Osteoblast (primary cell): ENCODE results near the gene CIAO2A. TPM values are rescaled to one million over a fixed set of nuclear protein-coding genes. Genes with fewer than 3 reads are reported as not detected.

Experiments used
- DNase-seq: peaks from one replicate; pipeline ENCODE4 v3.0.0; 2011; ENCODE audit warnings: low spot score, mixed read lengths; ENCODE audit not compliant: insufficient read length; ENCODE audit errors: missing footprints
- H2AFZ ChIP-seq: 2 replicates; pipeline ENCODE4 v1.6.0; 2011; ENCODE audit warnings: mild to moderate bottlenecking, low read length
- H3K27ac ChIP-seq: 2 replicates; pipeline ENCODE4 v1.5.1; 2011; ENCODE audit warnings: mild to moderate bottlenecking, low read depth, low read length, moderate library complexity
- H3K27me3 ChIP-seq: 2 replicates; pipeline ENCODE4 v1.6.0; 2012; ENCODE audit warnings: mild to moderate bottlenecking, control low read depth, inconsistent platforms, low read length, moderate library complexity; ENCODE audit not compliant: insufficient read depth
- H3K36me3 ChIP-seq: 2 replicates; pipeline ENCODE4 v1.5.1; 2011; ENCODE audit warnings: mild to moderate bottlenecking, low read length, control low read depth, moderate library complexity; ENCODE audit not compliant: insufficient read depth
- H3K4me1 ChIP-seq: 2 replicates; pipeline ENCODE4 v1.5.1; 2011; ENCODE audit warnings: mild to moderate bottlenecking, low read length, control low read depth, moderate library complexity; ENCODE audit not compliant: insufficient read depth
- H3K4me2 ChIP-seq: 2 replicates; pipeline ENCODE4 v1.6.0; 2011; ENCODE audit warnings: mild to moderate bottlenecking, low read length; ENCODE audit not compliant: insufficient read depth
- H3K4me3 ChIP-seq: fragments of 200-600 bp; sonication (generic); 3 replicates; pipeline ENCODE4 v1.5.1; 2012; ENCODE audit warnings: mild to moderate bottlenecking, low read length, inconsistent platforms; ENCODE audit not compliant: insufficient read depth
- H3K79me2 ChIP-seq: 2 replicates; pipeline ENCODE4 v1.6.0; 2012; ENCODE audit warnings: mild to moderate bottlenecking, low read length, control low read depth, inconsistent platforms; ENCODE audit not compliant: insufficient read depth
- H3K9me3 ChIP-seq: 2 replicates; pipeline ENCODE4 v1.5.1; 2011; ENCODE audit warnings: low read depth, low read length, control low read depth
- H4K20me1 ChIP-seq: 2 replicates; pipeline ENCODE4 v1.6.0; 2012; ENCODE audit warnings: mild to moderate bottlenecking, low read length, control low read depth; ENCODE audit not compliant: insufficient read depth
- total RNA-seq: library from RNA; depleted of rRNA; stranded (reverse); fragments of >200 nt; gene quantifications from 2 replicates; pipeline ENCODE4 v1.2.3, GENCODE V29; 2012
- TF ChIP-seq, protein P1 (sequence below): IDR thresholded peaks from 2 replicates; pipeline ENCODE4 v1.5.1; 2011; ENCODE audit warnings: mild to moderate bottlenecking, low read depth, low read length, moderate library complexity; ENCODE audit errors: extremely low read depth

CIAO2A gene
- total RNA-seq, 1 donor = 45.2 TPM

DNA sequence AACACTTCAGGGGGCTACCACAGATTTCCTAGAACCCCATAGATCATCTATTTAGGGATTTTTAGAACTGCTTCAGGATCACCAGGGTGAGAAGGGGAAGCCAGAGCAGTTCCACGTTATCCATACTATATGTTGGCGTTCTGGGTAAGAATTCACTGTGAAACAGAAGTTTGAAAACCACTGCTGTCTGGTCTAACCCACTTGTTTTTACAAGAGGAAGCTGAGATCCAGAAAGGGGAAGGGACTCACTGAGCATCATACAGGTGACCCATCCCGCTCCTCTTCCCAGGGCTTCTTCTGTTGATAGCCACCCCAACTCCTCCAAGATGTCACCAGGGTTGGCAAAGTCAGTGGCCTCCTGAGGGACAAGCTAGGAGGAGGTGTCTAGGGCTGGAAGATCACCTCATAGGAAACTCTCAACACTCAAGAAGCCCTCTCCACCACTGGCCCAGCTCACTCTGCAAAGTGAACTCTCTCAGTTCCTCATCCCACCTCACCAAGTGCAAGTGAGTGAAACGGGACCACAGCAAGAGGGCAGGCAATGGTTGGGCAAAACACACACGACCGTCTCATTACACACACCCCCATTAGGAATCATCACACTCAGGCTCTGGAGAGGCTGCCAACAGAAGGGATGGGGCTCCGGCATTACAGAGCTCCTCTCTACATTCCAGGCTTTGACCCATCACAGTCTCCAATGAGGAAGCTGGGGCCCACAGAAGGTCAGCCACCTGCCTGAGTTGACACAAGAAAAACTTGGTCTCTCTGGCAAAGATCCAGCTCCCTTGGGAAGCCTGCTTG is 49.1 kb downstream of the CIAO2A start:
- no peaks in the 10 kb centered on the region for H3K9me3 ChIP-seq
- H3K79me2 ChIP-seq = no peaks in the 10 kb centered on the region
- peak overlapping the region; percentile 82 for H3K4me2 ChIP-seq
- peaks cover 11% of the 10 kb centered on the region for H3K4me1 ChIP-seq
- H3K27ac ChIP-seq = no peak overlapping the region
- no peak for DNase-seq
- no peak overlapping the region for H3K4me3 ChIP-seq
- H2AFZ ChIP-seq = no peak overlapping the region
- no peaks in the 10 kb centered on the region for H3K36me3 ChIP-seq
- peaks cover 34% of the 10 kb centered on the region for H3K27me3 ChIP-seq
- TF ChIP-seq, protein P1, sequence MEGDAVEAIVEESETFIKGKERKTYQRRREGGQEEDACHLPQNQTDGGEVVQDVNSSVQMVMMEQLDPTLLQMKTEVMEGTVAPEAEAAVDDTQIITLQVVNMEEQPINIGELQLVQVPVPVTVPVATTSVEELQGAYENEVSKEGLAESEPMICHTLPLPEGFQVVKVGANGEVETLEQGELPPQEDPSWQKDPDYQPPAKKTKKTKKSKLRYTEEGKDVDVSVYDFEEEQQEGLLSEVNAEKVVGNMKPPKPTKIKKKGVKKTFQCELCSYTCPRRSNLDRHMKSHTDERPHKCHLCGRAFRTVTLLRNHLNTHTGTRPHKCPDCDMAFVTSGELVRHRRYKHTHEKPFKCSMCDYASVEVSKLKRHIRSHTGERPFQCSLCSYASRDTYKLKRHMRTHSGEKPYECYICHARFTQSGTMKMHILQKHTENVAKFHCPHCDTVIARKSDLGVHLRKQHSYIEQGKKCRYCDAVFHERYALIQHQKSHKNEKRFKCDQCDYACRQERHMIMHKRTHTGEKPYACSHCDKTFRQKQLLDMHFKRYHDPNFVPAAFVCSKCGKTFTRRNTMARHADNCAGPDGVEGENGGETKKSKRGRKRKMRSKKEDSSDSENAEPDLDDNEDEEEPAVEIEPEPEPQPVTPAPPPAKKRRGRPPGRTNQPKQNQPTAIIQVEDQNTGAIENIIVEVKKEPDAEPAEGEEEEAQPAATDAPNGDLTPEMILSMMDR = no peak
- peaks cover 12% of the 10 kb centered on the region for H4K20me1 ChIP-seq

DNA sequence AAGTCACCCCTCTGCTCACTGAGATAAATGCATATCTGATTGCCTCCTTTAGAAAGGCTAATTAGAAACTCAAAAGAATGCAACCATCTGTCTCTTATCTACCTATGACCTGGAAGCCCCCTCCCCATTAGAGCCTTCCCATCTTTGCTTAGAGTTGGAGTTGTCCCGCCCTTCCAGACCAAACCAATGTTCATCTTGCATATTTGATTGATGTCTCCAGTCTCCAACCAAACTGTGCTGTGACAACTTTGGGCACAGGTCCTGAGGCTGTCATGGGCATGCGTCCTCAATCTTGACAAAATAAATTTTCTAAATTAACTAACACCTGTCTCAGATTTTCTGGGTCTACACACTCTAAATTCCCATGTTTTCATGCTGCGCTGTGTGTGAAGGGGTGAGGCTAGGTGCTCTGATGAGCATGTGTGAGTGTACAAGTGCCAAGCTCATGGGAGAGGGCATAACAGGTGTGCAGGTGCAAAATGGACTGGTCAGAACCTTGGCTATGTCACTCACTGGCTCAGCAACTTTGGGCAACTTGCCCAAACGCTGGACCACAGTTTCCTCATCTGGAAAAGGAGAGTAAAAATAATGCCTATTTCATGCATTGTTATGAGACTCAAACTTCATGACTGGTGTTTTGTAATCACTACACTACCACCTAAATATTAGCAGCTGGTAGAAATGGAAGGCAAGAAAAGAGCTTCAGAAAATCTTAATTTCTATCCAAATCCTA is 54.6 kb downstream of the CIAO2A start:
- Histone ChIP-seq H4K20me1 (peaks cover 5% of the 10 kb centered on the region), H3K4me1 (no peaks in the 10 kb centered on the region), H3K36me3 (no peaks in the 10 kb centered on the region), H3K4me3 (no peak overlapping the region), H3K9me3 (no peaks in the 10 kb centered on the region), H3K27me3 (peaks cover 5% of the 10 kb centered on the region), H3K4me2 (no peak overlapping the region), H3K27ac (no peak overlapping the region), H2AFZ (no peak overlapping the region), H3K79me2 (no peaks in the 10 kb centered on the region)
- DNase-seq = no peak
- TF ChIP-seq, protein P1 = no peak

DNA sequence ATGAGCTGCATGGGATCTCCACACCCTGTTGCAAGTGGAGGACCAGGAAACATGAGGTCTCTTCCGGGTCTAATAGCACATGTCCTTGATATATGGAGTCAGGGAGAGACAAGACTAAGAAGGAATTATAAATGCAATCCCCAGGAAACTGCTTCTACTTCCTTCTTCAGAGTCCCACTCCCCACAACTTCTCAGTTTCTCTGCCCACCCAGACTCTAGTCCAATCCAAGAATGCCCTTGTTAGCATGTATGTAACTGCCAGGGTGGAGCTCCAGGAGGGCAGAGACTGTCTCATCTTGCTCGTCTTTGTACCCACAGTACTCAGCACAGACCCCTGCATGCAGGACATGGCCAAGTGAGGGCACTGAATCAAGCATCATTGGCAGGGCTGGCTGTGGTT is 55.7 kb downstream of the CIAO2A start:
- Histone ChIP-seq H3K27ac (no peak overlapping the region), H2AFZ (no peak overlapping the region), H3K27me3 (peaks cover 5% of the 10 kb centered on the region), H3K4me1 (no peaks in the 10 kb centered on the region), H4K20me1 (peaks cover 5% of the 10 kb centered on the region), H3K36me3 (no peaks in the 10 kb centered on the region), H3K4me2 (no peak overlapping the region), H3K4me3 (no peak overlapping the region), H3K9me3 (no peaks in the 10 kb centered on the region), H3K79me2 (no peaks in the 10 kb centered on the region)
- DNase-seq = no peak
- TF ChIP-seq, protein P1 = no peak

DNA sequence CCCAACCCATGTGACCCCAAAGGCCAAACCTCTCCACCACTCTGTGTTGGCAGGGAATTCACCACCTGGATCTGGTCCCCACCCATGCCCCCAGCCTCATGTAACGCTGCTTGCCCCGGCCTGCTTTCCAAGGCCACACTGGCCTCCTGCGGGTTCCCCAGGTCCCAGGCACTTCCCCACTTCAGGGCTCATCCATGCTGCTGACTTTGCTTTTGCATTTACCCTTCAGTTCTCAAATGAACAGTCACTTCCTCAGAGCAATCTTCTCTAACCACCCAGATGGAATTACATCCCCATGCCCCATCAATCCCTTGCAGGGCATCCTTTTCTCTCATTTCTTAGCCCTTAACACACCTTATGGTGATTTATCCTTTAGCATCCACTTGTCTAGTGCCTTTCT is 56.5 kb downstream of the CIAO2A start:
- no peak for DNase-seq

More for the DNA sequence above, 56.5 kb downstream of the CIAO2A start:
- Histone ChIP-seq H3K27ac (no peak overlapping the region), H3K4me1 (no peaks in the 10 kb centered on the region), H3K27me3 (peaks cover 5% of the 10 kb centered on the region), H3K9me3 (no peaks in the 10 kb centered on the region), H3K79me2 (no peaks in the 10 kb centered on the region), H3K36me3 (no peaks in the 10 kb centered on the region), H2AFZ (no peak overlapping the region), H4K20me1 (peaks cover 5% of the 10 kb centered on the region), H3K4me2 (no peak overlapping the region), H3K4me3 (no peak overlapping the region)
- TF ChIP-seq, protein P1 = no peak
